Measurements from ENCODE around the gene KCTD10.

KCTD10 gene

GRCh38 chr12:109446869-109447268, 30.2 kb downstream of the KCTD10 start:
- TF ChIP-seq FOXP2 (optimal IDR thresholded peaks at IDR 0.05; ENCODE audit: borderline replicate concordance, extremely low read depth, extremely low read length, insufficient read depth) (no peak), REST (IDR thresholded peaks at IDR 0.05; ENCODE audit: insufficient read depth in 1 of 2, low read depth in 2 of 2, low read length in 2 of 2) (no peak), TAF1 (IDR thresholded peaks at IDR 0.05; ENCODE audit: borderline replicate concordance, insufficient read depth, low read length) (no peak), POLR2AphosphoS5 (IDR thresholded peaks at IDR 0.05; ENCODE audit: low read depth, low read length) (no peak), SIN3A (IDR thresholded peaks at IDR 0.05; ENCODE audit: borderline replicate concordance, insufficient read depth, low read length) (no peak)

- TF ChIP-seq FOXP2 (optimal IDR thresholded peaks at IDR 0.05; ENCODE audit: borderline replicate concordance, extremely low read depth, extremely low read length, insufficient read depth) (no peak), TAF1 (IDR thresholded peaks at IDR 0.05; ENCODE audit: borderline replicate concordance, insufficient read depth, low read length) (no peak), REST (IDR thresholded peaks at IDR 0.05; ENCODE audit: insufficient read depth in 1 of 2, low read depth in 2 of 2, low read length in 2 of 2) (no peak)
These were observed 31.9 kb downstream of the KCTD10 start for GRCh38 chr12:109445191-109445609.

- no peak for TF ChIP-seq FOXP2 (optimal IDR thresholded peaks at IDR 0.05; ENCODE audit: borderline replicate concordance, extremely low read depth, extremely low read length, insufficient read depth)
- TF ChIP-seq TAF1 (IDR thresholded peaks at IDR 0.05; ENCODE audit: borderline replicate concordance, insufficient read depth, low read length) = no peak
- TF ChIP-seq POLR2AphosphoS5 (IDR thresholded peaks at IDR 0.05; ENCODE audit: low read depth, low read length) = no peak
- TF ChIP-seq REST (IDR thresholded peaks at IDR 0.05; ENCODE audit: insufficient read depth in 1 of 2, low read depth in 2 of 2, low read length in 2 of 2) = no peak
- no peak for TF ChIP-seq SIN3A (IDR thresholded peaks at IDR 0.05; ENCODE audit: borderline replicate concordance, insufficient read depth, low read length)
These were observed 32.8 kb downstream of the KCTD10 start for GRCh38 chr12:109444259-109444658.

- TF ChIP-seq TAF1 (IDR thresholded peaks at IDR 0.05; ENCODE audit: borderline replicate concordance, insufficient read depth, low read length) (no peak), REST (IDR thresholded peaks at IDR 0.05; ENCODE audit: insufficient read depth in 1 of 2, low read depth in 2 of 2, low read length in 2 of 2) (no peak), POLR2AphosphoS5 (IDR thresholded peaks at IDR 0.05; ENCODE audit: low read depth, low read length) (no peak), SIN3A (IDR thresholded peaks at IDR 0.05; ENCODE audit: borderline replicate concordance, insufficient read depth, low read length) (no peak), FOXP2 (optimal IDR thresholded peaks at IDR 0.05; ENCODE audit: borderline replicate concordance, extremely low read depth, extremely low read length, insufficient read depth) (no peak)
These were observed 33.3 kb downstream of the KCTD10 start for GRCh38 chr12:109443794-109444193.

GRCh38 chr12:109440851-109441490, 36.1 kb downstream of the KCTD10 start:
- TF ChIP-seq FOXP2 (optimal IDR thresholded peaks at IDR 0.05; ENCODE audit: borderline replicate concordance, extremely low read depth, extremely low read length, insufficient read depth) (no peak), REST (IDR thresholded peaks at IDR 0.05; ENCODE audit: insufficient read depth in 1 of 2, low read depth in 2 of 2, low read length in 2 of 2) (no peak), POLR2AphosphoS5 (IDR thresholded peaks at IDR 0.05; ENCODE audit: low read depth, low read length) (no peak), SIN3A (IDR thresholded peaks at IDR 0.05; ENCODE audit: borderline replicate concordance, insufficient read depth, low read length) (no peak), TAF1 (IDR thresholded peaks at IDR 0.05; ENCODE audit: borderline replicate concordance, insufficient read depth, low read length) (no peak)

Measured in PFSK-1 (cell line).